Spinal cord (tissue), 10 donors: ENCODE data around the gene SPTBN4. TPM values are rescaled to one million over a fixed set of nuclear protein-coding genes. Genes with fewer than 3 reads are reported as not detected.

Experiments used
- DNase-seq, 6 donors: peaks; one replicate each; pipeline versions ENCODE4 v3.0.0 to v3.0.0-alpha.2; 2013 to 2015; ENCODE audit warnings: low spot score in 6 of 6, low read depth in 4 of 6
- H3K27ac ChIP-seq: one replicate; pipeline ENCODE4 v1.5.1; 2013; ENCODE audit warnings: low read depth, low read length, control low read depth
- H3K27me3 ChIP-seq: one replicate; pipeline ENCODE4 v1.6.1; 2013; ENCODE audit warnings: low read length; ENCODE audit not compliant: control insufficient read depth, insufficient read depth
- H3K36me3 ChIP-seq: one replicate; pipeline ENCODE4 v1.6.1; 2013; ENCODE audit warnings: low read length; ENCODE audit not compliant: control insufficient read depth, insufficient read depth
- H3K4me1 ChIP-seq: one replicate; pipeline ENCODE4 v1.6.1; 2013; ENCODE audit warnings: low read length; ENCODE audit not compliant: control insufficient read depth, insufficient read depth
- H3K4me3 ChIP-seq: one replicate; pipeline ENCODE4 v1.5.1; 2013; ENCODE audit warnings: low read depth, low read length, control low read depth
- H3K9me3 ChIP-seq: one replicate; pipeline ENCODE4 v1.6.1; 2013; ENCODE audit warnings: low read length; ENCODE audit not compliant: control insufficient read depth, insufficient read depth
- WGBS: methylation state at CpG from one replicate; pipeline ENCODE4 v1.1.5; 2013; ENCODE audit warnings: missing lambda C conversion rate; ENCODE audit not compliant: insufficient coverage; 5-methylcytosine and 5-hydroxymethylcytosine counted together
- polyA plus RNA-seq, 2 donors: library from polyadenylated mRNA; unstranded; fragments of 120-200 nt; gene quantifications; one replicate each; pipeline ENCODE4 v1.2.1, GENCODE V29; 2013; ENCODE audit not compliant: insufficient read length in 2 of 2
- total RNA-seq, 2 donors: library from RNA; depleted of rRNA in 1 of 2; stranded (reverse); fragments of 120-200 nt in 1 of 2; fragments of >200 nt in 1 of 2; gene quantifications; one replicate each; pipeline versions ENCODE4 v1.2.3 to v1.2.4, GENCODE V29; 2013 to 2014
- donor health status: healthy.

Gene SPTBN4
- total and polyA plus RNA-seq, 4 donors, result 13.9 to 43.8 (median 28.1) TPM

DNA sequence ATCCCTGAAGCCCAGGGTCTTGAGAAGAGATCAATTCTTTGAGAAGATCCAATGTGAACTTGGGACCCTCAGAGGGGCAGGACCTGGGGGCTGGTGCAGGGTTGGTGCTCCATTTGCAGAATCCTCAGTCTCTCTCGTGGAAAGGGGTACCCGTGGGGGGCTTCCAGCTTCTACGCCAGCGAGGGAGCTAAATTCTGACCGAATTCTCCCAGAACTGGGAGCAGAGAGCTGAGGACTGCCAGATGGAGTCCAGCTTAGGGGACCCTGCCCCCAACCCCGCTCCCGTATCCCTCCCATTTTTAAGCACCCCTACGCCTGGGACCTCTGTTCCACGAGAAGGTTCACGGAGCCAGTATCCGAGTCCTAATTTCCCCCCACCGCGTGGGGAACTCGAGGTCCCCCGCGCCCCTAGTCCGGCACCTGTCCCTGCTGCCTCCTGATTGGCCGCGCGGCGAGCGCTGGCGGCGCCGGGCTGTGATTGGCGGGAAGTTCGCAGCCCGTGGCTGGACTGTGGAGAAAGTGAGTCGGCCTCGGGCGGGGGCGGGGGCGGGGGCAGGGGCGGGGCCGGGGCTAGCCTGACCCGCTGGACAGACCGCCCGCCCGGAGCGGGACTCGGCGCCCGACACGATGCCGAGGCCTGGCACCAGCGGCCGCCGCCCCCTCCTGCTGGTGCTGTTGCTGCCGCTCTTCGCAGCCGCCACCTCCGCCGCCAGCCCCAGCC, 130.0 kb downstream of the SPTBN4 start:
- WGBS, result 6% methylated on average over 53 of the region's 53 CpGs
- DNase-seq, result peak in 1 of 6 donors; percentile 54
- no peaks in the 10 kb centered on the region for H3K9me3 ChIP-seq
- peaks cover 10% of the 10 kb centered on the region for H3K36me3 ChIP-seq
- peaks cover 51% of the 10 kb centered on the region for H3K27me3 ChIP-seq
- H3K27ac ChIP-seq, result no peak overlapping the region
- H3K4me3 ChIP-seq, result no peak overlapping the region
- H3K4me1 ChIP-seq, result peaks cover 65% of the 10 kb centered on the region

DNA sequence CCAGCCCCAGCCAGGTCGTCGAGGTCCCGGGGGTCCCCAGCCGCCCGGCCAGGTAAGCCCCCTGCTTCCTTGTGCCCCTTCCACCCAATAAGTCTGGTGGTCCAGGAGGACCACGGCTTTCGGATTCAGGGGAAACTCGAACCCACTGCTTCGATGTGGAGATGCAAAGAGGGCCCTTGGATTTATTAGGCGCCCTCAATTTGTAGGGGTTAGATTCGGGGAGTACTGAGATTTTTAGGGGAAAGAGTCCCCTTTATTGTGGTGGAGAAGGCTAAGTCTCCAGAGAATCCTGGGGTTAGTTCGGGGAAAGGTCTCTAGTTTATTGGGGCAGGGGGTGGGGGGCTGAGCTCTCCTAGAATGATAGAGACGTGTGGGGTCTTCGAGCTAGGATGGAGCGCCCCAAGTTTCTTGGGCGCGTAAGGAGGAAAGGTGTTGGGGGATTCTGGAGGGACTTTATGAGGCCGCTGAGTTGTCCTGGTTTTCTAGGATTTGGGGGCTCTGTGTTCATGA, 130.6 kb downstream of the SPTBN4 start:
- Histone ChIP-seq H3K4me1 (peaks cover 71% of the 10 kb centered on the region), H3K4me3 (peak overlapping the region; percentile 43), H3K27ac (no peak overlapping the region), H3K36me3 (peaks cover 13% of the 10 kb centered on the region), H3K27me3 (peaks cover 55% of the 10 kb centered on the region), H3K9me3 (no peaks in the 10 kb centered on the region)
- WGBS, result 8% methylated on average over 18 of the region's 18 CpGs
- DNase-seq, result no peak

- H3K27ac ChIP-seq, result peak overlapping the region; percentile 70
- H3K4me1 ChIP-seq, result peaks cover 77% of the 10 kb centered on the region
- H3K9me3 ChIP-seq, result no peaks in the 10 kb centered on the region
- H3K36me3 ChIP-seq, result peaks cover 15% of the 10 kb centered on the region
- H3K27me3 ChIP-seq, result peaks cover 60% of the 10 kb centered on the region
- DNase-seq, result peak in 5 of 6 donors; percentile 62 to 94 (median 74)
- WGBS, result 4% methylated on average over 23 of the region's 46 CpGs
- peak overlapping the region; percentile 43 for H3K4me3 ChIP-seq
These were observed 131.5 kb downstream of the SPTBN4 start for GRCh38 chr19:40598121-40598917.

DNA sequence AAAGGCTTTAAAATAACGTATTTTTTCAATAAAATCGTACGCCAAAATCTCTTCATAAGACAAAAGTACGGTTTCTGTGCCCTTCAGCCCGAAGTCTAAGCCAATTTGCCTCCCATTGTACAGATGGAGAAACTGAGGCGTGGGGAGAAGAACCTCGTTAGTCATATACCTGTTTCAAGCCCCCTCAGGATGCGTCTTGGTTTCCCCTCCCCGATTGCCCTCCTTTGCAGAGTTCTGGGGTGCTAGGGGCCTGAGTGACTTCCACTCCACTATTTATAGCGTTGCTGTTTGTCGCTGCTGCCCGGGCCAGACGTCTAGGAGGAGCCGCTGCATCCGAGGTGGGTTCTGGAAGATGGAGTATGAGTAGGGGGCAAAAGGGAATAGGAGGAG, 132.1 kb downstream of the SPTBN4 start:
- Histone ChIP-seq H3K36me3 (peaks cover 15% of the 10 kb centered on the region), H3K9me3 (no peaks in the 10 kb centered on the region), H3K4me1 (peaks cover 79% of the 10 kb centered on the region), H3K27ac (no peak overlapping the region), H3K4me3 (peak overlapping the region; percentile 43), H3K27me3 (peaks cover 64% of the 10 kb centered on the region)
- no peak for DNase-seq
- WGBS, result 22% methylated on average over 4 of the region's 15 CpGs

- Histone ChIP-seq H3K4me3 (no peak overlapping the region), H3K36me3 (peaks cover 15% of the 10 kb centered on the region), H3K27ac (no peak overlapping the region), H3K9me3 (no peaks in the 10 kb centered on the region), H3K27me3 (peaks cover 69% of the 10 kb centered on the region), H3K4me1 (peaks cover 79% of the 10 kb centered on the region)
- DNase-seq, result no peak
- 24% methylated on average over 9 of the region's 9 CpGs for WGBS
These were observed 132.6 kb downstream of the SPTBN4 start for GRCh38 chr19:40599331-40599901.

DNA sequence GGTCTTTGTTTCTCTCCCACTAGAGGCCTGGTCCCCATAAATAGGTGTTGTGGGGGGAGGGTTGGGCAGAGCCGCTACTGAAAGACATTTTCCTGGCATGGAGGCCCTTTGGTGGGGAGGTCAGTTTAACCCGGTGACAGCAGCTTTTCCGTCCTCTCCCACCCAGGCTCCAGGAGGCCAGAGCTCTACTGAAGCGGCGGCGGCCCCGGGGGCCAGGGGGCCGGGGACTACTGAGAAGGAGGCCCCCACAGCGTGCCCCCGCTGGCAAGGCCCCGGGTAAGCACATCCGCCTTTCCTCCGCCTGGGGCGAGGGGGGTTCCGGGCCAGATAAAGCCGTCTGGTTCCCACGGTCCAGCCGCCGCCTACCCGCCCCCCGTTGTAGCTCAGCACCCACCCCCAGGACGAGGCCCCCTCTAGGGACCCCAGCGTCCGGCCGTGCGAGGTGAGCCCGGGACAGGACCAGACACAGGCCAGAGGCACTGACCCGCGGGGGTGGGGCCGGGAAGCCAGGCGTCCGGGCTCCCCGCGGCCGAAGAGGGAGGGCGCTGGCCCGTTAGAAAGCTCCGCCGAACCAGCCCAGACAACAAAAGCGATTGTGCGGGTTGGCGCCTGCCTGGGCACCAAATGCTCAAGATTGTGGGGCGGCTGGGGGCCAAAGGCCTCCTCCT, 133.2 kb downstream of the SPTBN4 start:
- peaks cover 17% of the 10 kb centered on the region for H3K36me3 ChIP-seq
- WGBS, result 17% methylated on average over 41 of the region's 43 CpGs
- no peak for DNase-seq
- H3K4me1 ChIP-seq, result peaks cover 79% of the 10 kb centered on the region
- peaks cover 75% of the 10 kb centered on the region for H3K27me3 ChIP-seq
- H3K4me3 ChIP-seq, result no peak overlapping the region
- H3K9me3 ChIP-seq, result no peaks in the 10 kb centered on the region
- H3K27ac ChIP-seq, result peak overlapping the region; percentile 15

DNA sequence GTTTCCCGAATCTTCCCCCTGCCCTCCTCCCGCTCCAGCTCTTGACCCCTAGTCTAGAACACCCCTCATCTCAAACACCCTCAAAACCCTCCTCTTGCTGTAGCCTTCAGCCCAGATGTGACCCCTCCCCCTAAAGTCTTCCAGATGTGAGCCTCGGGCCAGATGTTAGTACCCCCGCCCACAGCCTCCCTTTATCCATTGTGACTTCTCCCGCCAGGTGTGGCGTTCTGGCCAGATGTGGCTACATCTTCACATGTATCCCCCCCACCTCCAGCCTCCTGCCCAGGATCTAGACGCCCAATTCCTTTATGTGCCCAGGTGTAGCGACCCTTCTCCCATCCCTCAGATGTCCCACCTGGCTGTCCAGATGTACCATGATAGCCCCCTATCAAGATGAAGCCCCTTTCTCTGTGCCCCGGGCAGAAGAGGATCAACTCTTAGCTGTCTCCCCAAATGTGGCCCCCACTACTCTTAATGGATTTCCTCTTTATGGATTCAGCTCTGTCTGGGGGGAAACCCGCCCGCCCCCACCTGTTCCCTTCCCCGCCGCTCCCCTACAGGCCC, 133.9 kb downstream of the SPTBN4 start:
- peaks cover 17% of the 10 kb centered on the region for H3K36me3 ChIP-seq
- peaks cover 84% of the 10 kb centered on the region for H3K4me1 ChIP-seq
- H3K27me3 ChIP-seq, result peaks cover 77% of the 10 kb centered on the region
- peak overlapping the region; percentile 15 for H3K27ac ChIP-seq
- WGBS, result 31% methylated on average over 11 of the region's 13 CpGs
- no peaks in the 10 kb centered on the region for H3K9me3 ChIP-seq
- H3K4me3 ChIP-seq, result no peak overlapping the region
- DNase-seq, result no peak

GRCh38 chr19:40601134-40601974, 134.6 kb downstream of the SPTBN4 start, which contains the start of gene LTBP4:
TSS of gene LTBP4 (plus strand) at chr19:40601369. CDS start at chr19:40601388, 19 bp downstream.
- H3K27ac ChIP-seq, result peak within 1 kb of the TSS; percentile 92
- peak within 1 kb of the TSS; percentile 48 for H3K4me3 ChIP-seq
- no peaks in the 10 kb centered on the region for H3K9me3 ChIP-seq
- H3K4me1 ChIP-seq, result peaks cover 88% of the 10 kb centered on the region
- peaks cover 20% of the 10 kb centered on the region for H3K36me3 ChIP-seq
- 2% methylated on average over 66 of the region's 82 CpGs for WGBS
- H3K27me3 ChIP-seq, result peaks cover 81% of the 10 kb centered on the region
- DNase-seq, result peak in 1 of 6 donors; percentile 69
